ENCODE data around the gene SUPT20HL1.
"Not testable (repeated sequence)": the region's sequence is repeated elsewhere in the genome, so short reads cannot be mapped to it uniquely, and the experiment has no call there.

Gene SUPT20HL1

DNA sequence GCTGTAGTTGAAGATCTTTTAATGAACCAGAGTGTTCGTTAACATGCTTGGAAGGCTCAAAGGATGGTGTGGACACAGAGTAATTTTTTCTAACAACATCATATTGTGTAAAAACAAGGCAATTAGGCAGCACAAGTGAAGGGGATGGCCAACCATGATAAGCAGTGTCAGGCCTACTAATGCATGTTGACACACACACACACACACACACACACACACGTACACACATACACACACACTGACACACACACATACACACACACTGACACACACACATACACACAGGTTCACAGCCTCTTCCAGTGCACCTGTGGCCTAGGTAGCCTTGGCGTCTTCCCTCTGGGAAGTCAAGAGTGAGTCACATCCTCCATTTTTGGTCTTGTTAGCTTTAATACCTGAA, at the start of gene SUPT20HL1:
SUPT20HL1 (plus strand) TSS at position 368 of the 400 bp plus-strand sequence. CDS start 2,122 bp downstream, outside the sequence.
- no peak for DNase-seq

DNA sequence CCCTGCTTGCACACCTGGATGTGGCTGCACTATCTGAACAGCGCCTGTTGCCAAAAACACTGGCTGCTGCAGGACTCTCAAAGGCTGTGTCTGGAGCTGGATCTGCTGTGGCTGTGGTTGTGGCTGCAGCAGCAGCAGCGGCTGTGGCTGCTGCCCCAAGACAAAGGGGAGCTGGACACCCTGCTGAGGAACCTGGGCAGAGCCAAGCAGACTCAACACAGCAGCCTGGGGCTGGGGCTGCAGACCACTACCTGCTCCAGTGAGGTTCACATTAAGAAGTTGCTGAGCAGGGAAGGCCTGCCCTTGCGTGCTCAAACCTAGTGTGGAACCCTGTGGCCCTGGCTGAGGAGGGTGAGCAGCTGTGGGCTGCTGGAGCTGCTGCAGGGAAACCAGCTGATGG, 49.5 kb upstream of the SUPT20HL1 start:
- not testable (repeated sequence) for DNase-seq

DNA sequence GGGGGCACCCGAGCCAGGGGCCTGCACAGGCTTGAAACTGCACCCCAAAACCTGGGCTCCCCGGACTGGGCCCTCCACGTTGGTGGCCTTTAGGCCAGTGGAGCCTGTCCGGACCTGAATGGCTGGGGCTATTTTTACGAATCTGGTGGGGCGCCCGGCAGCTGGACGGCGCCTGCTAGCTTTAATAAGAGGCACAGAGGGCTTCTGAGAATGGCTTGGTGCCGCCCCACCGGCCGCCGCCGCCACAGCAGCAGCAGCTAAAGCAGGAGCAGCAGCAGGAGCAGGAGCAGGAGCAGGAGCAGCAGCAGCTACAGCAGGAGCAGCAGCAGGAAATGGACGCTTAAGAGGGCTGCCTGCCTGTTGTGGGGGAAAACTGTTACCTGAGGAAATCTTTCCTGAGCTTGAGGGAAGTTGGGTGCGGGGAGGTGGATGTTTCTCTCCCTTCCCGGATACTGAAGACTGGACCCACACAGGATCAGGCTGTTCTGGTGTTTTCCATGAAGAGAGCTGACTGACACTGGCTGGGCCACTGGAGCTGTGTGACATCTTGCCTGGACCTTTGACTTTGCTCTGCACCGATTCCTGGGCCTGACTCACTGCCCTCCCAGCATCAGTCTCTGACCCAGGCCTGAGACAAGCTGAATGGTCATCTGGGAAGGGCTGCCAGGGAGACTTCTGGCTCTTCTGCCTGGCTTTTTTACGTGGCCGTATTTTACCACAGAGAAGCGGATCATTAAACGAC, 48.8 kb upstream of the SUPT20HL1 start:
- not testable (repeated sequence) for DNase-seq

DNA sequence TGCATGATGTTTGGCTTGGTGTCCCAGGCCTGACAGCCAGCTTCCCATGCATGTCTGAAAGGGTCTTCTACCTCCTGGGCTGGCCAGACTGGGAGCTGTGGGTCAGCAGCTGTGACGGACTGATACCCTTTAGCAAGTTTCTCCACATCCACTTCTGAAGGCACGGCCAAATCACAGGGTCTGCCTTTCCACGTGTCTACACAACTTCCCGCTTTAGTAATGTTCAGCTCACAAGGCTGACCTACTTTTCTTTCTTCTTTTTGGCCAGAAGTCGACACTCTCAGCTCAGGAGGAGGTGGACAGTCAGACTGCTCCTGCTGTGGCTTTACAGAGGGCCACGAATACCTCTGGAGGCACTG, 48.2 kb upstream of the SUPT20HL1 start:
- not testable (repeated sequence) for DNase-seq

DNA sequence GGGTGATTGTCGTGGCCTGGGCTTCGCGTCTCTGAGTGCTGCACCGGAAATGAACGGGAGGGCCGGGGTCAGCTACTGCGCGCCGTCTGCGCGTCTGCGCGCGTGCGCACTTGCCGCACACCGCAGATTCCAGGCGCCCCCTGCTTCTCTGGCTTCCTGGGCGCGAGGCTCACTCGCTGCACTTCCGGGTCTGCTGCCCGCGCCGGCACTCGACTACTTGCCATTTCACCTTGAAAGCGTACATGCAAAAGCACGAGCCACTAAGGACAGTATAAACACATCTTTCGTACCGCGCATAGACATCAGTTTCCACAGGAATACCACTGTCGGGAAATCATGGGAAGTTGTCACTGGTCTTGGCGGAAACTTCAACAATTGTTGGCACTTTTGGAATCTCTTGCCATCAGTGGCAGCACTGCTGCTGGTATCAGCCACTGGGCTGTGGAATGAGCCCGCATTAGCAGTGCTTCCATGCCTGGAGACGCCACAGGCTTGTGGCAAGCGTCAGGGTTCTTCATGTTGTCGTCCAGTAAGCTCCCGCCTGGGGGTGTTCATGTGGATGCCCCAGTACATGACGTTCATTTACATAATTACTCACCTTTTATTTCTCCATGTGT, 46.3 kb upstream of the SUPT20HL1 start, which contains the start of gene SUPT20HL2:
SUPT20HL2 (minus strand) TSS at position 51 of the 617 bp plus-strand sequence. CDS start 754 bp downstream, outside the sequence.
- DNase-seq: no peak

DNA sequence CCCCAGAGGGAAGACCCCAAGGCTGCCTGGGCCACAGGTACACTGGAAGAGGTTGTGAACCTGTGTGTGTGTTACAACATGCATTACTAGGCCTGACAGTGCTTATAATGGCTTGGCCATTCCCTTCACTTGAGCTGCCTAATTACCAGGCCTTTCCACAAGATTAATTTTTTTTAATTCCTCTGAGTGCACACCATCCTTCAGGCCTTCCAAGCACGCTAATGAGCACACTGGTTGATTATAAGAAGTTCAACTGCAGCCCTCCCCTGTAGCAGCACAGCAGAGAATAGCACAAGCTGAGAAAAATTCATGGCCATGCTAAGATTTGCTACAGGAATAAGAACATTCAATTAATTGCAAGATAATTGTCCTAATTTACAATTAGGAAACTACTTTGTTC, 44.3 kb upstream of the SUPT20HL1 start:
- DNase-seq: no peak

DNA sequence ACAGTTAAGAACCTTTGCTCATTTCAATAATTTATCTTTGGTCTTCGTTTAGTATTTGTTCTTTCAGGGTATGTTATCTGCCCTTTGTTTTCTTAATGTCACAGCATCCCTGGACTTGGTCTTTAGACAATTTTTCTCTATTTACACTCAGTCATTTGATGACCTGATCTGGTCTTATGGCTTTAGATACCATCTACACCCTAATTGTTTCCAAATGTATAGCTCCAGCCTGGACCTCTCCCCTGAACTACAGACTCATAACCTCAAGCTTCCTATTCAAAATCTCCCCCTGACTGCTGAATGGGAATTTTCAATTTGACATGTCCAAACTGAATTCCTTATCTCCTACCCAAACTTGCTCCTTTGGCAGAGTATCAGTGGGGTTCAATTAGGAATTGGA, 42.9 kb upstream of the SUPT20HL1 start:
- no peak for DNase-seq

DNA sequence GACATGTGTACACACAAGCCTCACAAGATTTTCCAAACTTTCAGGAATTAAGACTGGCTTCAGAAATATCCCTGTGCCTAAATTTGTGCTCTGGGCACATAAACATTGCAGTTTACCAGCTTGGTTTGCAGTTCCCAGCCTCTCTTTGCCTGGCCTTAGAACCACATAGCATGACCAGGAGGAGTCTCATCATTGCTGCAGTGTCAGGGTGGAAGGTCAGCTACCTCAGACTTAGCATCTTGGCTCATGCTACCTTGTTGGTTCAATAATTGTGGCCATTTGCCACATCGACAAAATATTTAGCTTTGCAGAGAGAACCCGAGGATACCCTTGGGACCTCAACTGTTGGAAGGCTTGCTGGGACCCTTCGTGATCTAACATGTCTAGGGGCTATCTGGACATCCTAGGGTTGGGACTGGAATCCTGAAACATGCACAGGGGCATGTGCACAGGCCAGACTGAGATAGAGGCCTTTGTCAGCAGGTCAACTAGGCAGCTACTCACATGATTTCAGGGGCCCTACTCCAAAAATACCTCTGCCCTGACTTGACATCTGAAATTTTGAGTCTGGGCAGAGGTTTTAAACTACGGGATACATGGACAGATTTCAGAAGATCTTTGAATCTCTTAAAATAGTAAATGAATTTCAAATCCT, 38.6 kb upstream of the SUPT20HL1 start:
- DNase-seq: no peak

DNA sequence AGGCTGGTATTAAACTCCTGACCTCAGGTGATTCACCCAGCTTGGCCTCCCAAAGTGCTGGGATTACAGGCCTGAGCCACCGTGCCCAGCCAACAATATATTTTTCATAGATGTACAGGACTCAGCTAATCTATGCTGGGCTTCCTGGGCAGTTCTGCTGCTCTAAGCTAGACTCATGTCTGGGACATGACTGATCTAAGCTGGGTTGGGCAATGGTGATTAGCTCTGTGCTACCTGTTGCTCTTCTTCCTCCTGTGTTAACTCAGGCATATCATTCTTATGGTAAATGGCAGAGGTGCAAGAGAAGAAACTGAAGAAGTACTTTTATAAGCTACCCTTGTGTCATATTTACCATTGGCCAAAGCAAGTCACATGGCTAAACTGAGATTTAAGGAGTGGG, 35.2 kb upstream of the SUPT20HL1 start:
- no peak for DNase-seq

DNA sequence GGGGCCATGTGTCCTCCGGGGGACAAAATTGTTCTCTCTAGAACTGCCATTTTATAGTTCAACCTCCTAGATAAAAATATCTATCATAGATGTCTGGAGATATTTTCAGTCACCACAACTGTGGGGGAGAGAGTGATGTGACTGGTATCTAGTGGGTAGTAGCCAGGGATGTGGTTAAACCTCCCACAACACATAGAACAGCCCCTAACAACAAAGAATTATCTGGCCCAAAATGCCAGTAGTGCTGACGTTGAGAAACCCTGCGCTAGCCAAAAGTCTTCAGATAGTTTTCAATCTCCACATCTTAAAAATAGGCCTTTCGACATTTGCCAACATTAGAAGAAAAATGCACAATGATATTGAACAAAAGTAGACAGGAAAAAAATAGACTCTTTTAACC, 27.6 kb upstream of the SUPT20HL1 start:
- peak; percentile 3 for DNase-seq

DNA sequence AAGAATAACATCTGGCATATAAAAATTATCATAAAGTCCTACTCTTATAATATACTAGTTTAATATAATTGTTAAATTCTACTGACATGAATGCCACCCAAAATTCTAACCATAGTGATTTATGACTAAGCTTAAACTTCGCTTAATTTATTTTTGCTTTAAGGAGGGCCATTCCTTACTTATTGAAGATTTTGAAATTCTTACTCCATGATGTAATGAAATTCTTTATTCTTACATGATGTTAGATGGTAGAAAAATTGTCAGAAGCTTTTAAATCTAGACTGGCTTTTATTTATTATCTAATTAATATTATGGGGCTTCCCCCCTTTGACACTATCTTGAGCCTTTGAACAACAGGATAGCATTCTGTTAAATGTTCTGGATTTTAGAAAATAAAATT, 27.1 kb upstream of the SUPT20HL1 start:
- DNase-seq: no peak

DNA sequence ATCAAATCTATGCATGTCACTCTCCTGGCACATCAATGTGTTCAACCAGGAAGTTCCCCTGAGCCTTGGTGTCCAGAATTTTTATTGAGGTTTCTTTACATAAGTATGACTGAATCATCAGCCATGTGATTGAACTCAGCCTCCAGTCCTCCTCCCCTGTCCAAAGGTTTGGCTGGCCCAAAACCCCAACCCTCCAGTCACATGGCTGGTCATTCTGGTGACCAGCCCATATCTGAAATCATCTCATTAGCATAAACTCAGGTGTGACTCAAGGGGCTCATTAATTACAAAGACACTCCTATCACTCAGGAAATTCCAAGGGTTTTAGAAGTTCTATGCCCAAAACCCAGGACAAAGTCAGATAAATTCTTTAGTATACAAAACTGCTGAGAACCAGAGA, 26.0 kb upstream of the SUPT20HL1 start:
- no peak for DNase-seq

DNA sequence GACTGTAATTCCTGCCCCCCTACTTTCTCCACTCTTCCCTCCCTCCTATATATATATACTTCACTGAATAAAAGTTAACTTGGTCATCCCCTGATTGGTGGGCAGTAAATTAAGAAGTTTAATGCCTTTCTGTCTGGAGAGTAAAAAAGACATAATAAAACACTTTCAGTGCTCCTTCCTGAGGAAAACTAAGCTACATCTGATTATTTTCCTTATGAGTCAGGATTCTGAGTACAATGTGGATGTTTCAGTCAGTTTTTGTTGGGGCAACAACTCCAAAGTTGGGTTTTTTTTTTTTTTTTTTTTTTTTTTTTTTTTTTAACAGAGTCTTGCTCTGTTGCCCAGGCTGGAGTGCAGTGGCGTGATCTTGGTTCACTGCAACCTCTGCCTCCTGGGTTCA, 24.6 kb upstream of the SUPT20HL1 start:
- no peak for DNase-seq

DNA sequence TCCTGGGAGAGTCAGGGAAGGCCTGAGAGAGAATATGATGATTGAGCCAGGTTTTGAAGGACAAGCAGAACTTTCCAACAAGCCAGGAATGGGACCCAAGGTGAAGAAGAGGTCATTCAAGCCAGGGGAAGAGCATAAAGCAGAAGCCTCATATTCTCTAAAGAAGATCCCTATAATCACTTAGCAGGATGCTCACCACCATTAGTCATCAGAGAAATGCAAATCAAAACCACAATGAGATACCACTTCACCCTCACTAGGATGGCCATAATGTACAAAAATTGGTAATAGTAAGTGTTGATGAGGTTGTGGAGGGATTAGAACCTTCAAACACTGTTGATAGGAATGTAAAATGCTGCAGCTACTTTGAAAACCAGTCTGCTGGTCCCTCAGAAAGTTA, 20.5 kb upstream of the SUPT20HL1 start:
- no peak for DNase-seq

DNA sequence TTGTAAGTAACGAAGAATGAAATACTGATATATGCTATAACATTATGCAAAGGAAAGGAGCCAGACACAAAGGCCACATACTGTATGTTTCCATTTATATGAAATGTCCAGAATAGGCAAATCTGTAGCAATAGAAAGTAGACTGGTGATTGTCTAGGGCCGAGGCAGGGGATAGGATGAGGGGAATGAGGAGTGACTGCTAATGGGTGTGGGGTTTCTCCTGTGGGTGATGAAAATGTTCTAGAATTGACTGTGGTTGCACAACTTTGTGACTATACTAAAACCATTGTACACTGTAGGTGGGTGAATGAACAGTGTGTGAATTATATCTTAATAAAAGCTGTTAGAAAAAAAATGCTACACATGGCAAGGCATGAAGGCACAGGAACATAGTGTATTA, 19.9 kb upstream of the SUPT20HL1 start:
- DNase-seq: no peak

DNA sequence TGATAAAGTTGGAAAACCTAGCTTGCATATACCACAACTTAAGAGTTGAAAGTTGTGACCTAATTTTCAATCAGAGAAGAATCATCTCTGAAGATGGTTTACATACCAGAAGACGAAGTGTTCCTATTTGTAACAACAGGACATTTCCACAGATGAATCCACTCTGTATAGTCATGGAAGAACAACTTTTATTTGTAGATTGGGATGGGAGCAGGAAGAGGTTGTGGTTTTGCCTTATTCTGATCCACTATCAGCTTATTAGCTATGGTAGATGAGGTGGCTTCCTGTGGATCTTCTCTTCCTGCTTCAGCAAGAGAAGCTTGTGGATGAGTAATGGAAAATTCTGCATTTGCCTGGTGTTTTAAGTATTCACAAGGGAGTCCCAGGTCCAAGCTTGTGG, 18.6 kb upstream of the SUPT20HL1 start:
- no peak for DNase-seq

DNA sequence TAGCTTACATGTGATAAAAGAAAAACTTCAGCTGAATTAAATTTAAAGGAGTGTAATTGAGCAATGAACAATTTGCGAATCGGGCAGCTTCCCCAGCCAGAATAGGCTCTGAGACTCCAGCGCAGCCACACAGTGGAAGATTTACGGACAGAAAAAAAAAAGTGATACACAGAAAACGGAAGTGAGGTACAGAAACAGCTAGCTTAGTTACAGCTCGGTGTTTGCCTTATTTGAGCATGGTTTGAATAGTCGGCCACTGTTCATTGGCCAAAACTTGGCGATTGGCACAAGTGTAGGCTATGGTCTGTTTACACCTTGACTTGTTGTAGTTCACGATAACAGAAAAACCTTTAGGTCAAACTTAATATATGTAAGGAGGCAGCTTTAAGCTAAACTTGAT, 16.7 kb upstream of the SUPT20HL1 start:
- DNase-seq: peak; percentile 42

DNA sequence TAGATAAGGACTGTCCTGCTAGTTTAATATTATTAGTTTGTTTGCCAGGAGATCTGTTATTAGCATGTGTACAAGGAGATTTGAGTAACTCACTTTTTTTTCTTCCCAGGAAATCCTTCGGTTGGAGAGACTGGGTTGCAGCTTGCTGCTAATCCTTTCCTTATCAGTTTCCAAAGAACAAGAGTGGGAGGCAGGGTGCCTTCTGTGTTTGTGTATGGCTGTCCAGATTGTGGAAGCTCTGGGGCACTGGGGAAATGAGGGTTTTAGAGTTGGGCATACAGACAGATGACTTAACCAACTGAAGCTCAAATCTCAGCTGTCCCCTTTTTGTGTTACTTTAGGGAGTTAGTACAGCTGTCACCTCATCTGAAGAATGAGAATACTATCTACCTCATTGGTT, 12.6 kb upstream of the SUPT20HL1 start:
- peak; percentile 38 for DNase-seq

DNA sequence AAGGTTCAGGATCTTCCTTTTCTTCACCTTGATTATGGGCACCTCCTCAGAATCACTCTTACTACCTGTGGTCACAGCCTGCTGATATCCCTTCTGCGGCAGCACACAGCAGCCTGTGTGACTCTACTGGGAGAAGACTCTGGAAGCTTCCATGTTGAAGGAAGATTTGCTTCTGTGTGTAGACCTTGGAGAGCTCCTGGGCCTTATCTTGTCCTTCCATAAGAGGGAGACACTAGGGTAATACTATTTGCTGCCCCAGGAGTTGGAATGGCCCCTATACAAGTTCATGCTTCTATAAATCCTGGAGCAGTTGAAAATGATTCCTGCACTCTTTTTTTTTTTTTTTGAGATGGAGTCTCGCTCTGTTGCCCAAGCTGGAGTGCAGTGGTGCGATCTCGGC, 10.2 kb upstream of the SUPT20HL1 start:
- DNase-seq: no peak

DNA sequence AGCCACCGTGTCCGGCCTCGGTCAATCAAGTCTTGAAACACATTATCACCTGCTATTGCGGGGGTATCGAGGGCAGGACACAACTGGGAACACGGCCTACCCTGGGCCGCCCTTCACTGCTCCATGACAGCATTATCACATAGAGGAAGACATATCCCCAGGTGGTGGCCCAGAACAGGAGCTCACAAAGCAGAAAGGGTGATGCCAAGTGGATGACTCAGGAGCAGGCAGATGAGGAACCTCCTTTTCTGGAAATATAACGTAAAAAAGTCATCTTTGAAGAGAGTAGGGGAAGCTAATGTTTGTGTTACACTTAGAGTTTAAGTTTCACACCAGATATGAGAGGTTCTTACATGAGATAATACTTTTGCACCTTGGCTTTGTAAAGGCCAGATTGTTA, 5.3 kb upstream of the SUPT20HL1 start:
- no peak for DNase-seq

DNA sequence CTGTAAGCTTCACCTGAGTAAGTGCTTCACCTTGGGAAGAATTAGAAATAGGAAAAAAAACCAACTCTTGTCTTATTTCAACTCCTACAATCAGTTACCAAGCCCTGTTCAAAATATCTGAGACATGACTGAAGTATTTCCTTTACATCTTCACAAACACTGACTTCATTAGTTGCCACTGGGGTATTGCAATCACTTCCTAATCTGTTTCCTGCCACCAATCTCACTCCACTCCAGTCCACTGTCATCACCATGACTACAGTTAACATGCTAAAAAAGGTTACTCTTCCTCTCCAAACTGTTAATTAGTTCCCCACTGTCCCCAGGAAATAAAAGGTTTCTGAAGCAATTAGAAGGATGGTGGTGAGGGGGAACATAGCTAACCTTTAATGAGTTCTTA, 3.3 kb upstream of the SUPT20HL1 start:
- no peak for DNase-seq

DNA sequence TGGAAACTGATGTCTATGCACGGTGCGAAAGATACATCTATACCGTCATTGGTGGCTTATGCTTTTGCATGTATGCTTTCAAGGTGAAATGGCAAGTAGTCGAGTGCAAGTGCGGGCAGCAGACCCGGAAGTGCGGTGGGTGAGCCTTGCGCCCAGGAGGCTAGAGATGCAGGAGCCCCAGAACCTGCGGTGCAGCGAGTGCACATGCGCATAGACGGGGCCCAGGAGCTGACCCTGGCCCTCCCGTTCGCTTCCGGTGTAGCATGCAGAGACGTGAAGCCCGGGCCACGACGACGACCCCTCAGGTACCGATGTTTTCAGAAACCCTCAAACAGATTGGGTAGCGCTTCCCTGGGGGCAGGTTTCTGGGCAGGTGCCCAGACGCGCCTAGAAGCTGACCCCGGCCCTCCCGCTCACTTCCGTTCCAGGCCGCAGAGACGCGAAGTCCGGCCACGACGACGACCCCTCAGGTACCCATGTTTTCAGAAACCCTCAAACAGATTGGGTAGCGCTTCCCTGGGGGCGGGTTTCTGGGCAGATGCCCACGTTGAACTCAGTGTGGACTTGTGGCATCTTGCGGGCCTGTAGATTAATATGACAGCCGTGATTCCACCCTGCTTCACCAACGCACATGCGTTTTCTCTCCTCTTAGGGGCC, 1.8 kb downstream of the SUPT20HL1 start:
- DNase-seq: not testable (repeated sequence)

DNA sequence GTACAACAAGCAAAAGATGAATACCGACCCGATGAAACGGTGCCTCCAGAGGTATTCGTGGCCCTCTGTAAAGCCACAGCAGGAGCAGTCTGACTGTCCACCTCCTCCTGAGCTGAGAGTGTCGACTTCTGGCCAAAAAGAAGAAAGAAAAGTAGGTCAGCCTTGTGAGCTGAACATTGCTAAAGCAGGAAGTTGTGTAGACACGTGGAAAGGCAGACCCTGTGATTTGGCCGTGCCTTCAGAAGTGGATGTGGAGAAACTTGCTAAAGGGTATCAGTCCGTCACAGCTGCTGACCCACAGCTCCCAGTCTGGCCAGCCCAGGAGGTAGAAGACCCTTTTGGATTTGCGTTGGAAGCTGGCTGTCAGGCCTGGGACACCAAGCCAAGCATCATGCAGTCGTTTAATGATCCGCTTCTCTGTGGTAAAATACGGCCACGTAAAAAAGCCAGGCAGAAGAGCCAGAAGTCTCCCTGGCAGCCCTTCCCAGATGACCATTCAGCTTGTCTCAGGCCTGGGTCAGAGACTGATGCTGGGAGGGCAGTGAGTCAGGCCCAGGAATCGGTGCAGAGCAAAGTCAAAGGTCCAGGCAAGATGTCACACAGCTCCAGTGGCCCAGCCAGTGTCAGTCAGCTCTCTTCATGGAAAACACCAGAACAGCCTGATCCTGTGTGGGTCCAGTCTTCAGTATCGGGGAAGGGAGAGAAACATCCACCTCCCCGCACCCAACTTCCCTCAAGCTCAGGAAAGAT, 3.2 kb downstream of the SUPT20HL1 start:
- not testable (repeated sequence) for DNase-seq

Data from OCI-M1 (cell line).